ENCODE measurements around the gene OSER1. TPM values are rescaled to one million over a fixed set of nuclear protein-coding genes. Genes with fewer than 3 reads are reported as not detected.

OSER1 gene
- polyA plus RNA-seq, 1 experiment, result 50.2 TPM

DNA sequence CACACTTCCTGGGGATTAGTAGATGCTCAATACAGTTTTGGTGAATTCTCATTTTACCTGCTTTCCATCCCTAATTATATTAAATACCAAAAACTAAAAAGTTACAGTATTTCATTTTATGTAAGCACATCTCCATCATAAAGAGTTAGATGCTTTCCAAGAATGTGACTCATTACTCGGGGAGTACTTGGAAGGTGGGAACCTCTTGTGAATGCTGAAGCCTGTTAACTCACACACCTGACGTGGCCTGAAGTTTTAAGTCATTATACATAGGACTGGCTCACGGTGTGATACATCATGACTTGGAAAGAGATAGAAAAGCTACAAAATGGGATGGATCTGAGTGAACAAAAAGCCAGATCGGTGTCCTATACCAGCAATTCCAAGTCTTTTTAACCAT lies 2.2 kb upstream of the OSER1 start:
- CTCF ChIA-PET, result interaction anchor here (0.6 to 9.6 kb wide), 2 partner anchors 98 to 247 kb away, joined by 4 to 203 read pairs; partner anchors contain the start of gene FITM2
- TF ChIP-seq, protein P1, sequence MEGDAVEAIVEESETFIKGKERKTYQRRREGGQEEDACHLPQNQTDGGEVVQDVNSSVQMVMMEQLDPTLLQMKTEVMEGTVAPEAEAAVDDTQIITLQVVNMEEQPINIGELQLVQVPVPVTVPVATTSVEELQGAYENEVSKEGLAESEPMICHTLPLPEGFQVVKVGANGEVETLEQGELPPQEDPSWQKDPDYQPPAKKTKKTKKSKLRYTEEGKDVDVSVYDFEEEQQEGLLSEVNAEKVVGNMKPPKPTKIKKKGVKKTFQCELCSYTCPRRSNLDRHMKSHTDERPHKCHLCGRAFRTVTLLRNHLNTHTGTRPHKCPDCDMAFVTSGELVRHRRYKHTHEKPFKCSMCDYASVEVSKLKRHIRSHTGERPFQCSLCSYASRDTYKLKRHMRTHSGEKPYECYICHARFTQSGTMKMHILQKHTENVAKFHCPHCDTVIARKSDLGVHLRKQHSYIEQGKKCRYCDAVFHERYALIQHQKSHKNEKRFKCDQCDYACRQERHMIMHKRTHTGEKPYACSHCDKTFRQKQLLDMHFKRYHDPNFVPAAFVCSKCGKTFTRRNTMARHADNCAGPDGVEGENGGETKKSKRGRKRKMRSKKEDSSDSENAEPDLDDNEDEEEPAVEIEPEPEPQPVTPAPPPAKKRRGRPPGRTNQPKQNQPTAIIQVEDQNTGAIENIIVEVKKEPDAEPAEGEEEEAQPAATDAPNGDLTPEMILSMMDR (IDR thresholded peaks at IDR 0.05; ENCODE audit: insufficient read depth, low read depth, low read length), result no peak
- DNase-seq (ENCODE audit: low read depth), result no peak
- Histone ChIP-seq H3K36me3 (ENCODE audit: control insufficient read depth, insufficient read depth, low read length) (no peaks in the 10 kb centered on the region), H3K27me3 (ENCODE audit: control insufficient read depth, insufficient read depth, low read length) (no peaks in the 10 kb centered on the region), H3K4me3 (ENCODE audit: low read depth, low read length) (no peak overlapping the region)
- POLR2A ChIA-PET, result no interaction called here

DNA sequence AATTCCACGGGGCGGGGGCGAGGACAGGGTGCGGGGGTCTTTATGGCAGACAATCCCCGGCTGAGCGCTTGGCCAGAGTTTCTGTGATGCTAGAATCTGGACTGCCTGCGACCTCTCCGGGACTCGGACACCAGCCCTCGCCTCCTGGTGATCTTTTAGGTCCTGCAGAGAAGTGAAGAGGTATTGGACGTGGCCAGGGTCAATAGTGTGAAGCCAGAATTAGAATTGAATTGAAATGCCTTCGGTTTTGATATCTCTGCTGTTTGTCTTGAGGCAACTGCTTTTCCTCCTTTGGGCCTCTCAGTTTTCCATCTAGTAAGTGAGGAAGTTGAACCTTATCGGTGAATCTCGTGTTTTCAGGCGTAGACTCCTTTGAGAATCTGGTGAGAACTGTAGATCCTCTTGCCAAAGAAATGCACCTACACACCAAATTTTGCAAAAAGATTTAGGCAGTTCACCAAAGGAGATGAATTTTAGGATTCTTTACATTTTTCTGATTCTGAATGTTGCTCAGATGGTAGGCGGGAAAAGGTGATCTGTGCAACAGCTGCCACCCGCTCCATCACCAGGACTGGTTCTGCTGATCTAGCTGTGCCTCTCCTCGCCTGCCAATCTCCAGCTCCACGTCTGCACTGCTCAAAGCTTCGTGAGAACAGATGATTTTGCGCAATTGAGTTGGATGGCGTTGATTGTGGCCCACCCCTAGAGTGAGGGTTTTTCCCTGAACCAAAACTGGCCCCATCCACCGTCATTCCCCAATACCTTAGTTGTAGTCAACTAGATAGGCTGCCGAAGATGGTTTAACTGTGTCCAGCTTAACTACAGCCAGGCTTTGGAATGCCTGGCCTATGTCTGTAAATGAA lies 837 bp upstream of the OSER1 start:
- Histone ChIP-seq H3K27me3 (ENCODE audit: control insufficient read depth, insufficient read depth, low read length) (no peaks in the 10 kb centered on the region), H3K36me3 (ENCODE audit: control insufficient read depth, insufficient read depth, low read length) (no peaks in the 10 kb centered on the region), H3K4me3 (ENCODE audit: low read depth, low read length) (peak overlapping the region; percentile 86)
- no peak for DNase-seq (ENCODE audit: low read depth)
- CTCF ChIA-PET, result interaction anchor here (9.6 kb wide), 1 partner anchor 100 kb away, joined by 203 read pairs; the partner anchor contains the start of gene FITM2
- POLR2A ChIA-PET, result no interaction called here
- TF ChIP-seq, protein P1 (IDR thresholded peaks at IDR 0.05; ENCODE audit: insufficient read depth, low read depth, low read length), result no peak

DNA sequence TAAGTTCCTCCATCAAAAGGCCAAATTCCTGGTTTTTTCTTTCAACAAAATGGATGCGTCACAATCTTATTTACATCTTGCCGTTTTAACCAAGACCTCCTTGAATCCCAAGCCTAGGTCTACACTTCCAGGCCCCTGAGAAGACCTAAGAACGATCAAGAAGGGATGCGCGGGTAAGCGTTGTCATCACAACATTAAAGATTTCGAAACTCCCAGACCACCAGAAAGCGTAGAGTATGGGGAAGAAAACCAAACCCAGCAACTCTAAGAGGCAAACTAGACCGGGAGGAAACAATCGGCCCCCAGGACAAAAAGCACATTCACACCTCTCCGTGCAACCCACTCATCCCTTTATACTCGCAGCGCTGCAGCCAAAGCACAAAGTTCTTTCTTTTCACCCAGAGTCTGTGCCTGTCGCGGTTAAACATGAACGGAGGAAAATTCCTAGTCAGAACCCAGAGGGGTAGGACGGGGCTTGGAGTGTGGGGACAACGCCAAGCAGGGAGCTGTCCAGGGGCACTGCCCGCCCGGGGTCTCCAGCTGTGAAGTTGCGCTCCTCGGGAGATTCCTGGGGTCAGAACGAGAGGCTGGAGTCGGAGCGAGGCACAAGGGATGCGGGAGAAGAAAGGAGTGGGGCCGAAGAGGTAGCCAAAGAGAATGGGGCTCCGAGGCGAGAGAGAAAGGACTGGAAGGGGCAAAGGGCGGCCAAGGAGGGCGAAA lies 725 bp downstream of the OSER1 start:
- H3K4me3 ChIP-seq (ENCODE audit: low read depth, low read length), result peak overlapping the region; percentile 86
- DNase-seq (ENCODE audit: low read depth), result no peak
- peaks cover 2% of the 10 kb centered on the region; the same call in 1 of the 2 replicates for H3K36me3 ChIP-seq (ENCODE audit: control insufficient read depth, insufficient read depth, low read length)
- H3K27me3 ChIP-seq (ENCODE audit: control insufficient read depth, insufficient read depth, low read length), result no peaks in the 10 kb centered on the region
- CTCF ChIA-PET, result interaction anchor here (1.8 kb wide), 1 partner anchor 93 kb away, joined by 5 read pairs; no protein-coding TSS in a partner anchor
- TF ChIP-seq, protein P1 (IDR thresholded peaks at IDR 0.05; ENCODE audit: insufficient read depth, low read depth, low read length), result no peak
- POLR2A ChIA-PET, result no interaction called here

DNA sequence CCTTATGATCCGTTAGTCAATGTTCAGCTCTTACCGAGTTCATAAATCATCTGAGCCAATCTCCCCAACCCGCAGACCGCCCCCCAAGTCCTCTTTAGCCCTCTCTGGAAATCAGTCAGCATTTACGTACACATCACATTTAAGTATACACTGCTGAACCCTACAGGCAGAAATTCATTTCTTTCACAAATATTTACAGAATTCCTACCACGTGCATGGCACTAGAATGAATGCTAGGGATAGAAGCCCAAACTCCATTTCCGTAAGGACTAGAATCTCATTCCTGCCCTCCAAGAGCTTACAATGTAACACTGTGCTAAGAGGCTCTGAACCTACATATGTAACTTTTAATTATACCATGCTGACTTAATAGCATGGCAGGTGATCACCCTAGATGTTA lies 1.8 kb downstream of the OSER1 start:
- Histone ChIP-seq H3K4me3 (ENCODE audit: low read depth, low read length) (peak overlapping the region; percentile 86), H3K36me3 (ENCODE audit: control insufficient read depth, insufficient read depth, low read length) (peaks cover 4% of the 10 kb centered on the region; the same call in 1 of the 2 replicates), H3K27me3 (ENCODE audit: control insufficient read depth, insufficient read depth, low read length) (no peaks in the 10 kb centered on the region)
- TF ChIP-seq, protein P1 (IDR thresholded peaks at IDR 0.05; ENCODE audit: insufficient read depth, low read depth, low read length), result peak; percentile 16; the same call in 1 of the 2 replicates
- POLR2A ChIA-PET, result no interaction called here
- DNase-seq (ENCODE audit: low read depth), result no peak
- CTCF ChIA-PET, result interaction anchor here (0.8 to 1.8 kb wide), 4 partner anchors 9 to 92 kb away, joined by 3 to 10 read pairs (median 4); no protein-coding TSS in a partner anchor

DNA sequence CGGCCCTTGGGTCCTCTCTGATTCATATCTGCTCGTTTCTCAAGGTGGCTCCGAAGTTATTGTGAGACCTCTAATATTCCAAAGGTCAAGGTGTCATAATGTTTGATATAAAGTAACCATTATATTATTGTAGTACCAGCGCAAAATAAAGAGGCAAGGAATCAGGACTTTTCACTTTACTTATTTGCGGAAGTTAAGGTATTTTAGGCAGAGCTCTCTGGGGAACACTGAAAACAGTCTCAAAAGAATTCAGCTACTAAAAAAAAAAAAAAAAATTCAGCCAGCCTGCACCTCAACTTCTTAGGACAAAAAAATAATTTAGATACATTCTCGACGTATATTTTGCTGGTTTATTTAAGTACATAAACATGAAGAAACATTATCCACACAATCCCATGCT lies 2.4 kb downstream of the OSER1 start:
- ChIA-PET POLR2A (interaction anchor here (0.6 kb wide), 1 partner anchor 18 kb away, joined by 4 read pairs; no protein-coding TSS in a partner anchor), CTCF (interaction anchor here (0.8 to 1.6 kb wide), 3 partner anchors 9 to 18 kb away, joined by 3 to 10 read pairs (median 3); no protein-coding TSS in a partner anchor)

More for the DNA sequence above, 2.4 kb downstream of the OSER1 start:
- peak overlapping the region; percentile 86 for H3K4me3 ChIP-seq (ENCODE audit: low read depth, low read length)
- peaks cover 4% of the 10 kb centered on the region; the same call in 1 of the 2 replicates for H3K36me3 ChIP-seq (ENCODE audit: control insufficient read depth, insufficient read depth, low read length)
- no peaks in the 10 kb centered on the region for H3K27me3 ChIP-seq (ENCODE audit: control insufficient read depth, insufficient read depth, low read length)
- TF ChIP-seq, protein P1 (IDR thresholded peaks at IDR 0.05; ENCODE audit: insufficient read depth, low read depth, low read length), result no peak
- no peak for DNase-seq (ENCODE audit: low read depth)
